HG03520 (cell line): ENCODE measurements around the gene EWSR1.
"Not testable (repeated sequence)": the region's sequence is repeated elsewhere in the genome, so short reads cannot be mapped to it uniquely, and the experiment has no call there.

Experiments
- ATAC-seq: cut with Tn5 transposase; IDR thresholded peaks from one replicate; pipeline ENCODE4 v1.9.1; 2021; ENCODE audit warnings: mild to moderate bottlenecking, moderate library complexity; ENCODE audit not compliant: unreplicated experiment

EWSR1 gene

GRCh38 chr22:29267858-29268510, at the start of gene EWSR1, which contains the start of gene RHBDD3:
TSS of gene EWSR1 (plus strand) at chr22:29268268. CDS start at chr22:29268337, 69 bp downstream.
TSS of gene RHBDD3 (minus strand) at chr22:29267981. CDS start at chr22:29265626, 2,355 bp downstream.
- ATAC-seq, result peak; percentile 77

- no peak for ATAC-seq
Observed at GRCh38 chr22:29218758-29219408, 49.2 kb upstream of the EWSR1 start.

- ATAC-seq, result not testable (repeated sequence)
Observed at GRCh38 chr22:29219409-29219782, 48.7 kb upstream of the EWSR1 start.

- no peak for ATAC-seq
Observed at GRCh38 chr22:29219881-29220670, 48.0 kb upstream of the EWSR1 start.

- no peak for ATAC-seq
Observed at GRCh38 chr22:29224121-29224858, 43.8 kb upstream of the EWSR1 start.

- ATAC-seq, result no peak
Observed at GRCh38 chr22:29224859-29225410, 43.1 kb upstream of the EWSR1 start.

- ATAC-seq, result no peak
Observed at GRCh38 chr22:29225422-29226090, 42.5 kb upstream of the EWSR1 start.

- no peak for ATAC-seq
Observed at GRCh38 chr22:29226351-29226981, 41.6 kb upstream of the EWSR1 start.

- ATAC-seq, result no peak
Observed at GRCh38 chr22:29230972-29231875, 36.8 kb upstream of the EWSR1 start.

- no peak for ATAC-seq
Observed at GRCh38 chr22:29231971-29232959, 35.8 kb upstream of the EWSR1 start.

- ATAC-seq, result no peak
Observed at GRCh38 chr22:29233277-29233877, 34.7 kb upstream of the EWSR1 start.

GRCh38 chr22:29240481-29240880, 27.6 kb upstream of the EWSR1 start:
- ATAC-seq, result not testable (repeated sequence)

GRCh38 chr22:29243874-29244446, 24.1 kb upstream of the EWSR1 start:
- no peak for ATAC-seq

- ATAC-seq, result no peak
Observed at GRCh38 chr22:29244785-29245625, 23.1 kb upstream of the EWSR1 start.

- no peak for ATAC-seq
Observed at GRCh38 chr22:29245626-29246385, 22.3 kb upstream of the EWSR1 start.
